Measurements from ENCODE around the gene TBX2. TPM values are rescaled to one million over a fixed set of nuclear protein-coding genes. Genes with fewer than 3 reads are reported as not detected.

TBX2 gene
- total and polyA plus RNA-seq, 12 donors = 4.6 to 31.1 (median 11.8) TPM

DNA sequence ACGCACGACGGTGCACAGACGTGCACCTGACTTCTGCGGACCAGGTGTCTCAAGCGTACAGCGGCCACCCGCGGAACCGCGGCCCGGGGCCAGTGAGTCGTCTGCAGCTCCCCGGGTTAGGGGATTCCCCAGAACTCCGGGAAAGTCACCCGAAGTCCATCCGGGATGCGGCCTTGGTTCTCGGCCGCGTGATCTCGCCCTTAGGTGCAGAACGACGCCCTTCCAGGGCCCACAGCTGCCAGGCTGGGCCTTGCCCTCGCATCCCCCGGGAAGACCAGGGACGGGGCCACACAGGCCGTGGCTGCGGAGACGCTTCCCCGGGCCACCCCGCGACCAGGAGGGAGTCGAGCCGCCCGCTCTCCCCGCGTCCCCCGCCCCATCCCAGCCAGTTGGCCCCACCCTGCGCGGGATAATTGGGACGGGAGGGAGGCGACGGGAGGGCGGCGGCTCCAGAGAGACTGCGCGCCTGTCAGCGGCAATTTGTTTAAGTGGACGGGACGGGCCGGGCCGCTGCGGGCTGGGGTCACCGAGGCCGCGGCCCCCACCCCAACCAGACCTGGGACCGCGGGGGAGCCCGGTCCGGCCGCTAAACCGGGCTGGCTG lies 3.6 kb upstream of the TBX2 start:
- intact Hi-C loops (cut with DNase I) = loop anchor here in 6 of 10 donors (5.0 to 10.0 kb wide), 5 partner anchors 141 to 671 kb away; no protein-coding TSS in a partner anchor
- TF ChIP-seq, protein P1, sequence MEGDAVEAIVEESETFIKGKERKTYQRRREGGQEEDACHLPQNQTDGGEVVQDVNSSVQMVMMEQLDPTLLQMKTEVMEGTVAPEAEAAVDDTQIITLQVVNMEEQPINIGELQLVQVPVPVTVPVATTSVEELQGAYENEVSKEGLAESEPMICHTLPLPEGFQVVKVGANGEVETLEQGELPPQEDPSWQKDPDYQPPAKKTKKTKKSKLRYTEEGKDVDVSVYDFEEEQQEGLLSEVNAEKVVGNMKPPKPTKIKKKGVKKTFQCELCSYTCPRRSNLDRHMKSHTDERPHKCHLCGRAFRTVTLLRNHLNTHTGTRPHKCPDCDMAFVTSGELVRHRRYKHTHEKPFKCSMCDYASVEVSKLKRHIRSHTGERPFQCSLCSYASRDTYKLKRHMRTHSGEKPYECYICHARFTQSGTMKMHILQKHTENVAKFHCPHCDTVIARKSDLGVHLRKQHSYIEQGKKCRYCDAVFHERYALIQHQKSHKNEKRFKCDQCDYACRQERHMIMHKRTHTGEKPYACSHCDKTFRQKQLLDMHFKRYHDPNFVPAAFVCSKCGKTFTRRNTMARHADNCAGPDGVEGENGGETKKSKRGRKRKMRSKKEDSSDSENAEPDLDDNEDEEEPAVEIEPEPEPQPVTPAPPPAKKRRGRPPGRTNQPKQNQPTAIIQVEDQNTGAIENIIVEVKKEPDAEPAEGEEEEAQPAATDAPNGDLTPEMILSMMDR (IDR thresholded peaks at IDR 0.05) = no peak
- DNase-seq = peak in 1 of 2 donors; percentile 48
- H3K9me3 ChIP-seq = no peaks in the 10 kb centered on the region
- WGBS, 2 donors = 12 to 14% methylated on average over 55 to 63 of the region's 63 CpGs
- H3K4me1 ChIP-seq = peaks cover 15 to 58% (median 38%) of the 10 kb centered on the region in 9 donors
- H3K27me3 ChIP-seq = peaks cover 36 to 64% (median 53%) of the 10 kb centered on the region in 7 donors
- H3K4me3 ChIP-seq = peak overlapping the region; percentile 23 to 81 (median 66)
- peak overlapping the region; percentile 71 to 88 (median 84) for H3K27ac ChIP-seq
- no peaks in the 10 kb centered on the region for H3K36me3 ChIP-seq
- ATAC-seq = peak in 5 of 8 donors; percentile 2 to 22 (median 13)

DNA sequence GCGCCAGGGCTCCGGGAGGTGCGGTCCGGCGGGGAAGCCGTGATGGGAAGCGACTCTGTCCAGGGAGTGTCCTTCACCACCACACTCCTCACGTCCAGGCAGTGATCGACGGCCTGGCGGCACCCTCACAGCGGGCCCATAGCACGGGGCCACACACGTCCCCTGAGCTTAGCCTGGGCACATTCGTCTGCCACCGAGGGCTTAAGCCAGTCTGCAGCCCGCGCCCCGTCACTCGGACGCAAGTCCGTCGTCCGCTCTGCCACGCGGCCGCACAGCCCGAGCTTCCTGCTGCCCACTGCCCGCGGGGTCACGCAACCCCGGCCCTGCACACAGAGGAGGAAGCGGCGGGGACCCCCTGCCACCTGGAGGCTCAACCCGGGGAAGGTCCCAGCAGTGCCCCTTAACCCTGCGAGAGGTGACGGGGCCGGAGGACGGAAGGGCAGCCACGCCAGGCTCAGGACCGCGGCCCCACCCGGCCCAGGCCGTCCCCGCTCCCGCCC lies 3.0 kb upstream of the TBX2 start:
- Histone ChIP-seq H3K9me3 (no peaks in the 10 kb centered on the region), H3K36me3 (no peaks in the 10 kb centered on the region), H3K27ac (peak overlapping the region; percentile 71 to 88 (median 84)), H3K4me1 (peaks cover 15 to 64% (median 39%) of the 10 kb centered on the region in 9 donors), H3K4me3 (peak overlapping the region; percentile 23 to 81 (median 66)), H3K27me3 (peaks cover 39 to 69% (median 59%) of the 10 kb centered on the region in 7 donors)
- 2 to 3% methylated on average over 38 to 46 of the region's 46 CpGs for WGBS, 2 donors
- DNase-seq = no peak
- peak in 1 of 8 donors; percentile 2 for ATAC-seq
- intact Hi-C loops (cut with DNase I) = loop anchor here in 6 of 10 donors (5.0 to 10.0 kb wide), 5 partner anchors 142 to 672 kb away; no protein-coding TSS in a partner anchor
- TF ChIP-seq, protein P1 (IDR thresholded peaks at IDR 0.05) = no peak

DNA sequence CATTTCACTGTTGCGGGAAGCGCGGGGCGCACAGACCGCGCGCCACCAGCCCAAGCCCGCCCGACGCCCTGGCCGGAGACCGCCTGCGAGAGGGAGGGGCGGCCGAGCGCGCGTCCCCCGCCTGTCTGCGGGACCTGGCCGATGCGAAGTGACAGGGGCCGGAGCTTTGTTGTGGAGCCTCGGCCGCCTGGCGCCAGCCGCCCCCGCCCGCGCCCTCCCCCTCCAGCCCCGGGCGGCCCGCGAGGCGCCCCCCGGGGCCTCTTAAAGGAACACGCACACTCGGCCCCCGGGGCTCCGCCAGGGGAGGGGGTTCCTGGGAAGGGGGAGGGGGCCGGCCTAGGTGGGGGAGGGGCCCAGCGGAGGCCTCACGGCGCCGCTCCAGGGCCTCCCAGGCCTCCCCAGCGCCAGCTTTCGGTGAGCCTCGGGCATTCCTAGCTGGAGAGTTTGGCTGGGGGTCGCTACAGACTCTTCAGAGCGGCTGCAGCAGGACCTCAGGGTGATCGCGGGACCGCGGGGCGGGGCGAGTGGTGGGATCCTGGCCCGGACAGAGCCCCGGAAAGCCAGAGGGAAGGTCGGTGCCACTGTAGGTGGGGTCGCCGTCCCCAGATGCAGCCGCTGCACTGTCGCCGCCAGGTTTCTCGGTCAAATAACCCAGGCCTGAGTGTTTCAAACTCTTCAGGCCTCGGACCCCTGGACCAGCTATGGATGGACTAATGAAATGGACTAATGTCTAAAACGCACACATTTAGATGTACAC lies 2.4 kb upstream of the TBX2 start:
- no peak for DNase-seq
- Histone ChIP-seq H3K4me3 (peak overlapping the region; percentile 23 to 81 (median 66)), H3K36me3 (no peaks in the 10 kb centered on the region), H3K27ac (peak overlapping the region; percentile 71 to 88 (median 84)), H3K27me3 (peaks cover 42 to 75% (median 65%) of the 10 kb centered on the region in 7 donors), H3K9me3 (no peaks in the 10 kb centered on the region), H3K4me1 (peaks cover 15 to 67% (median 39%) of the 10 kb centered on the region in 9 donors)
- 2% methylated on average over 57 to 65 of the region's 67 CpGs for WGBS, 2 donors
- intact Hi-C loops (cut with DNase I) = loop anchor here in 6 of 10 donors (5.0 to 10.0 kb wide), 5 partner anchors 142 to 672 kb away; no protein-coding TSS in a partner anchor
- TF ChIP-seq, protein P1 (IDR thresholded peaks at IDR 0.05) = peak in 1 of 9 donors; percentile 13
- peak; percentile 2 to 24 (median 17) for ATAC-seq

DNA sequence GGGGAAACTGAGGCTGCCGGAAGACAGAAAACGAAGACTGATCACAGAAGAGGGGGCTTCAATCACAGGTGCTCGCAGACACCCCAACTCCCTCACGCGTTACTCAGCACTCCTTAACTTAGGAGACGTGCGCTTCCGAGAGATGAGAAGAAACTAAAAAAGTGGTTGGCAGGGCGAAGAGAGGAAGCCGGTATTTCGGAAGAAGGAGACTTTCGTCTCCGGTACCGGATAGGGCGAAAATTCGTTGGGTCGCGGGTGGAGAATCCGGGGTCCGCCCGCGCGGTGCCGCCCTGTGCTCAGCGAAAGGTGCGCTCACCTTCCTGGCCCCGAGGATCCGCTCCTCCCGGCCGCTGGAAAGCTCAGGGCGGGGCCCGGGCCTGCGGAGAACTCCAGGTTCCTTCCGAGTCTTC lies 917 bp upstream of the TBX2 start:
- no peaks in the 10 kb centered on the region for H3K9me3 ChIP-seq
- H3K4me1 ChIP-seq = peaks cover 15 to 77% (median 48%) of the 10 kb centered on the region in 9 donors
- peaks cover 0 to 4% (median 0%) of the 10 kb centered on the region in 9 donors for H3K36me3 ChIP-seq
- TF ChIP-seq, protein P1 (IDR thresholded peaks at IDR 0.05) = no peak
- peak overlapping the region; percentile 69 to 88 (median 85) for H3K27ac ChIP-seq
- ATAC-seq (no peak), DNase-seq (no peak)
- H3K4me3 ChIP-seq = peak overlapping the region; percentile 46 to 81 (median 66)
- intact Hi-C loops (cut with DNase I) = loop anchor here in 6 of 10 donors (5.0 to 10.0 kb wide), 5 partner anchors 144 to 674 kb away; no protein-coding TSS in a partner anchor
- H3K27me3 ChIP-seq = peaks cover 44 to 90% (median 80%) of the 10 kb centered on the region in 7 donors
- WGBS, 2 donors = 1 to 3% methylated on average over 34 of the region's 34 CpGs
